HG03469 (cell line): ENCODE data around the gene HOXB6.

Experiments used
- ATAC-seq: cut with Tn5 transposase; IDR thresholded peaks from one replicate; pipeline ENCODE4 v1.9.1; 2021; ENCODE audit warnings: mild to moderate bottlenecking, moderate library complexity, moderate number of reproducible peaks; ENCODE audit not compliant: unreplicated experiment

The HOXB6 gene

DNA sequence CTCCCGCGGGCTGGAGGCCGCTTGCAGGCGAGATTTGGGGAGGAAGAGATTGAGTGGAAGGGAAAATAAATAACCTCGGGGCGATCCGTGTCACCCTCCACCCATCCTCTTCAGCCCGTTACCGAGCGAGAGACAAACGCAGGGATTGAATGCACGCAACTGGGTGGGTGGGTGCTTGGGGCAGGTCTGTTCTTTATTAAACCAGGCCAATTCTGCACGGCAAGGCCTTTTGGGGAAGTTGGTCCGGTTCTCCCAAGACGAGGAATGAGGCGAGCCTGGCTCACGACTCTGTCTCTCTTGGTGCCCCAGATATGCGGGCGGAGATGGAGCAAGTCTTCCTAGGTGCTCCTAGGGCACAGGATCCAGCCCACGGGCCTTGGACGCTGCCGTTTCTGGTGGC, 6.4 kb upstream of the HOXB6 start:
- no peak for ATAC-seq

DNA sequence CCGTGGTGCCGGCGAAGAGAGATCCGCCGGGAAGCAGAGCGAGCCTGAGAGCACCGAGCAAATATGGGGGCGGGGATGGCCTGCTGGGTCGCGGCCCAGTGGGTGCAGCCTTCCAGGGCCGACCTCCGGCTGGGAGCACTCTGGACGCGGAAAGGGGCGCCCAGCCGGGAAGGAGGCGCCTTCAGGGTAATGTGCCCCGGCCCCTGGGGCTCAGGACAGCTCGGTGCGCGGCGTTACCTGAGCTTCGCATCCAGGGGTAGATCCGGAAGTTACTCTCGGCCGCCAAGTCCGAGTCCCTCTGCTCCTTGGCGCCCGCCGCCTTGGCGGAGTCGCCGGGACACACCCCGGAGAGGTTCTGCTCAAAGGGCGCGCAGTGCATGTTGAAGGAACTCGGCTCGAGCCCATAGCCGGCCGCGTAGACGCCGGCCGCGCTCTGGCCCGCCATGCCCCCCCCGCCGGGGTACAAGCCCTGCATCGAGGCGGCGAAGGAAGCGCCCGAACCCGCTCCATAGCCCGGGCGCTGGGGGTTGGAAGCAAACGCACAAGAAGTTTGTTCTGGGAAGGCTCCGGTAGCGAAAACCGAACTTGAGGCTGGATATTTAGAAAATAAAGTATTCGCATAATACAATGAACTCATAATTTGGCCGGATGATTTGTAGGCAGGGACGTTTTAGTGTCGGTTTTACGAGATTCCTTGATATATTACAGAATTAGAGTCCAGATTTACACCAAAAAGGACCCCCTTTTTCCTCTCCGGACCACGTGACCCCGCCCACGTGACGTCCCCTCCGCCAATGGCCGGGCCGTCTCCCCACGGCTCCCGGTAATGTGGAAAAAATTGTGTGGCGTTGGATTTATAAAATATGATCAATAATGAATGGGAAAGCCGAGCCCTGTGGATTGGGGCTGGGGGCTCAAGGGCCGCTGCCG, 5.8 kb upstream of the HOXB6 start, which contains the start of gene HOXB7:
HOXB7 (minus strand) TSS at position 736 of the 930 bp plus-strand sequence; CDS start at position 637, 99 bp downstream.
- ATAC-seq, result no peak

DNA sequence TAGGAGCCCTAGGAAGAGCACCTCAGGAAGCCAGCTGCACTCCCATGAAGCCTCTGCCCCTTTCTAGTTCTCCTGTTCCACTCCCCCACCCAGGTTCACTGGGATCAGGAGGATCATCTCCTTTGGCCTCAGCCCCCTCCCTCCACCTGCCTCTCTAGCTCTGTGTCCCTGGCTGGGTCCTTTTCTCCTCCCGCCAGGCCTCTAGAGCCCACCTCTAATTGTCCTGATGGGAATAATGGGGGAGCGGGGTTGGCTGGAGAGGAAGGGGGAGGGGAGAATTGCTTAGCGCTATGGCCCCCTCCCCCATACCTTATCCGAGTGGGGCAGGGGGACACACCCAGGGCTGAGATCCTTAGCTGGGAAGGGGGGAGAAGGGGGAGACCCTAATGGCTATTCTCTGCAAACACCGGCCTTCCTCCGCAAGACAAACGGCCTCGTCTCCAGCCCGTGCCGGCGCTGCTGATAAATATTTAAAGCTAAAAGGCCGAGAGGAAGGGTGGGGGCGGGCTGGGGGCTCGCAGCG, 5.0 kb upstream of the HOXB6 start:
- no peak for ATAC-seq

DNA sequence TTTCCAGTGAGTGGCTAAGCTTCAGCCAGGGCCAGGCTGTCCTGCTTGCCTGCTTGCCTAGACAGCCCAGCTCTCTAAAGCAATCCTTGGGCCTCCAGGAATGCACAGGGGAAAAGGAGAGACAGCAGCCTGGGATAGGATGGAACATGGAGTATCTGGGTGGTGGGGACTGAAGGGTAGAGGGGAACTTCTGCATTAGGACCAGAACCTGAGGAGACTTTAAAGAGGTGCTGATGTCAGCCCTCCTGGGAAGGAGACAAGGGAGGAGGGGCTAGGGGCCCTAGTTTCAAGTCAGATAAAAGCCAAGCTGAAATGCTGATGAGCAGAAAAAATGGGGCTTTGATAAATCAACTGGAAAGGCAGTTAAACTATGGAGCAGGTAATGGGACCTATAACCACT, 4.2 kb upstream of the HOXB6 start:
- ATAC-seq, result no peak

DNA sequence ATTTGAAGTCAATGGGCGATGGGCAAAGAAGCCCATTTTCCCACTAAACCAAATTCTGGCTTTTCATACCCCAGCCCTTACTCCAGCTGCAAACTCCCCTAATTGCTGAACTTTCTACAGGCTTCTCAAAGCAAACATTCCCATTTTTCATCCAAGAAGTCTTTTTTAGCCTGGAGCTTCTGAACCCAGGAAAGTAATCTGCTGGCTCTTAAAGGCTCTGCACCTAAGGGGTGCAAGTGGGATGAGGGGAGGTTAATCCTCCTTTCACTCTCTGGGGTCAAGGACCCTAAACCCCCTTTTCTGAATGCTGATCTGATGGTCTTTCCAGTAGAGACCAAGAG, 3.7 kb upstream of the HOXB6 start:
- ATAC-seq, result no peak

DNA sequence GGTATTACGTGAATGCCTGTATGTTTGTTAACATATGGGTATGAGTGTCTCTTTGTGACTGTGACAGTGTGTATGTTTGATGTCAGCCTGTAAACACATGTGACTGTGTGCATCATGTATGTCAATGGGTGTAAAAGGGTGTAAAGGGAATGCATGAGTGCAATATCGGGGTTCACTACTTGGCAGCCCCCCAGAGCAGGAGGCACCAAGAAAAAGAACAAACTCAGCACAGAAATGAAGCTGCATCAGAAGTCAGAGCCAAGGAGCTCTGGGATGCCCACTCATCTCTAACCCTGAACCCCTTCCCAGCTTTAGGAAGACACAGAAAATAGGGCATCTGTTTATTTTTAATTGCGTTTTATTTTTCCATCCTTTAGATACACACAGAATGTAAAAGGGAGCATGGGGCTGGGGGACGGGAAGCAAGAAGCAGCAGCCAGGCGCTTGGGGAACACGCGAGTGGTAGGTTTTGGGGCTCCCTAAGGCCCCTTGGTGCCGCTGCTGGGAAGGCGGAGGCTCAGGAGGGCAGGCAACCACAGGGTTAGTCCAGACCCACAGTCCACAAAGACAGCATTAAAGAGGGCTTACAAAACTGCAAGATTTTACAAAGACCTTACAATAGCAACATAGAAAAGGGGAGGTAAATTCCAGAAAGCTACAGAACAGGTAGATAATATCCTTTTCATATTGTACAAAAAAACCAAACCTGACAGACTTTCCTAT, 2.3 kb upstream of the HOXB6 start:
- ATAC-seq, result no peak

DNA sequence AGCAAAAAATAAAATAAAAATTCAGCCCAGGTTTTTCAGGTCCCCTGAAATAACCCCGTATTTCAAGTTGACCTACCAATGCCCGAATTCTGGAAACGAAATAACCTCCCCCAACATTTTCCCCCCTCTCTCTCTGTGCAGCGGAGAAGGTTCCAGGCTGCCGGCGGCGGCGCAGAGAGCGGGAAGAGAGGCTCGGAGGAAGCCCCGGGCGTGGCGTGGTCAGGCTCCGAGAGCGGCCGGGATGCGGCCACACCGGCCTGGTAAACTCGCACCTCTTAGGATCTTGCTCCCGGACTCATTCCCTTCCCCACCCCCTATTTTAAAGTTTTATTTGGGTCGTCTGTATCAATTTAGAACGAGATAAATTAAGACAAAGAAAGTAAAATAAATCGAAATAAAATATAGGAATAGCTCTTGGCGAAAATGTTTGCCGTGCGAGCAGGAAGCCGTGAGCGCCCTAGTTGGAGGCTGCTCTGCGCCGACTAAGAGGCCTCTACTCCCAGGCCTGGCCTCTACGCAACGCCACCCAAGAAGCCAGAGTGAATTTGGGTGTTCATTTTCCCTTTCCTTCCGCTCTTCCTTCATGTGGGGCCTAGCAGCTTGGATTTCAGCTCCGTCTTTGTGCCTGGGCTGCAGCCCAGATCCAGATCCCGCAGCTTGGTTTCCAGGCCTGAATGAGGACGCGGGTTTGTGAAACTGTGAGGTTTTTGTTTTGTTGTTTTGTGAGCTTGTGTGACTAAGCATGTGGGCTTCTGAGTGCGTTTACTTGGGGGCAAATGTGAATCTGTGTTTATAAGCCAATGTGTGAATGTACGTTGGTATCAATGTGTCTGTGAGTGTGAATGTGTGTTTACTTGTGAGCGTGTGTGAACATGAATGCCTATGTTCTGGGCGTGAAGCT, 1.5 kb upstream of the HOXB6 start:
- ATAC-seq, result no peak

DNA sequence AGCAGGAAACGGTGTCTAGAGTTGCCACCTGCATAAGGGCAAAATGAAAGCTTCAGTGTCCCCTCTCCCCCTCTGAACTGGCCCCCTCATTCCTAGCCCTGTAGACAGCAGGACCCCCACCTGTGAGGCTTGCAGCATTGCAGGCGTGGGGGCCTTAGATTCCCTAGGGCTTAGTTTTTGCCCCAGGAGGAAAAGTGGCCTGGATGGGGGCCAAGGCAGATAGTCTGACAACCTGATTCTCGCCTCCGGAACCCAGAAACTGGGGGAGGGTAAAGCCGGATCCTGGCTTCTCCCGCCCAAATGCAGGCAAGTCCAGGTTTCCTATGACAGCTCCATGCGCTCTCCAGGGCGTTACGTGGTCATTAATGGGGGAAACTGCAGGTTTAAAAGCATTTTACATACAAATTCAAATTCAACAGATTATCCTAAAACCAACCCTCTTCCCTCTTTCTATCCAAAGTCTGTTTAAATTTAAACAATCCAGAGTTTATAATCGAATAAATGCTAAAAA, 678 bp upstream of the HOXB6 start:
- ATAC-seq, result no peak

DNA sequence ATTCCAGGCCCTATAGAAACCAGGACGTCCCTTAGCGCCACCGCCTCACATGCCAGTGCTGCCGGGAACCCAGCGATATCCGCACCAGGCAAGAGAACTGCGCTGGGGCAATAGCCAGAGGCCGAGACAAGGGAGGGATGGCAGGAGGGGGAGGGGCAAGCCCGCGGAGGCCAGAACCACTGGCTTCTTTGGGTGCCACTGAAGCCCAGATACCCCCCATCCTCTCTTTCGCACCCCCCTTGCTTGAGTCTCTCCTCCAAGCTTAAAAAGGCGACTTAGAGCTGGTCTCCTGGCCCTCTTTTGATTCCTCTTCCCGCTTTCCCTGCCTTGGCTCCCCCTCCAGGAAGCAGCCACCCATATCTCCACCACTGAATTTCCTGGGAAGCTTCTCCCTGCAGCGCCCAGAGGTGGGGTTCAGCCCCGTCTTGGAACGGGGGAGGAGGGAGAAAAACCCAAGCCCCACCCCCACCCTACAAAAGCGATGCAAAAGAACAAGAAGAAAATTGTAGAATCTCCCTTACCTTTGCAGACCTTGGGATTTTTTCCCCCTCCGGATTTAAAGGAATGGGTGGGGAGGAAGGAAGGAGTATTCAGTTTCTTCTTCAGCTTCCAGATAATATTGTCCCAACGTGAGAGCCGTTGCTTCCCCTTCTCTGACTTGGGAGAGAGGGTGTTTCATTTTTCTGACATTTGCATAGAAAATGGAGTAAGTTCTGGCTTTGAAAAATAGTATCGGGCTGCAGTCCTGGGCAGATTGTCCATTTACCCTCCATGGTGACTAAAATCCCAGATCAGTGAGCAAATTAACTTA, 622 bp downstream of the HOXB6 start:
- ATAC-seq, result no peak

DNA sequence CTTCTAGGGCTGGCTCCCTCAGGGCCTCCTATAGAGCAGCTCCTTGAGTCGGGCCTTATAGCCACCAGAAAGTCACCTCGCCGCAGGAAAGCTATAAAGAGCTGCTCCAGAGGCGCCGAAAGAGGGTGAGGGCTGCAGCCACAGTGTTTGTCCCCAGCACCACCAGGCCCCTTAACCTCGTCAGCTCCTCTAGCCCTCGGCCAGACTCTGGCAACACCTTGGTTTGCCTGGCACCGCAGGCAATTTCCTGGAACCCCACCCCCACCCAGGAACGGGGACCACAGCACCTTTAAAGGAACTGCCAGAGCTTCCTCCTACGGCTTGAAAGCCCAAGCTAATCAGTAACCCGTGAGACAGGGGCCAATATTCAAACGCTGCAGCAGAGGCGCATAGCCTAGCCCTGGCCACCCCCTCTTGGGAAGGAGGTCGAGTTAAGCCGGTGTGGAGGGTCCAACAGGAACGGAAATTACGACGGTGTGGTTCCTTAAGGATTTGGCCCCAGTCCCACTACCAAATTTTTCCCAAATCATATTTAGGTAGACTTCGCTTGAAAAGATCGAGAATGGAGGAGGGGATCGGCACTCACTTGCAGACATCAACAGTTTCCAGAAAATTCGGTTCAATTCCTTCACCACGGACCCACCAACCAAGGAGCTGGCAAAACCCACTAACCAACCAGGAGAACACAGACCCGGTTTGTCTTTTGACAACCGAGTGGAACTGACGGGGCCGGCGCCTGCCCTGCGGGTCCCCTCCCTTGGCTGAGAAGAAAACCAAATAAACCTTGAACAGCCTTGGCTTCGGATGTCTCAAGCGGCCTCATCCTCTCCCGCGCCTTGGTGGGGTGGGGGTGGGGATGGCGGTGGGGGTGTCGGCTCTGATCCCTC, 3.0 kb downstream of the HOXB6 start:
- no peak for ATAC-seq

DNA sequence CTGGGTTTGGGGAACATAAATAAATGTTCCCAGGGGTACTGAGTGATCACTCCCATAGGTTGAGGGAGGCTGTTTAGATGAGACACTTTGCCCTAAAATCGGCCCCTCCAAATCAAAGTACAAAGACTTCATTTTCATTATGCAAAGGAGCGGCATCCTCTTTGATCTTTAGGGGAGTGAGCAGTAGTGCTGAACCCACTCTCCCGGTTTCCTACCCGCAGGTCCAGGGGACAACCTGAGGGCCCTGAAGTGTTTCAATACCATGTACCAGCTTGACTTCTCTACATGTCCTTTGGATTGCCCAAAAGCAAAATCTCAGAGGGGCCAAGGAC, 3.6 kb downstream of the HOXB6 start:
- no peak for ATAC-seq

DNA sequence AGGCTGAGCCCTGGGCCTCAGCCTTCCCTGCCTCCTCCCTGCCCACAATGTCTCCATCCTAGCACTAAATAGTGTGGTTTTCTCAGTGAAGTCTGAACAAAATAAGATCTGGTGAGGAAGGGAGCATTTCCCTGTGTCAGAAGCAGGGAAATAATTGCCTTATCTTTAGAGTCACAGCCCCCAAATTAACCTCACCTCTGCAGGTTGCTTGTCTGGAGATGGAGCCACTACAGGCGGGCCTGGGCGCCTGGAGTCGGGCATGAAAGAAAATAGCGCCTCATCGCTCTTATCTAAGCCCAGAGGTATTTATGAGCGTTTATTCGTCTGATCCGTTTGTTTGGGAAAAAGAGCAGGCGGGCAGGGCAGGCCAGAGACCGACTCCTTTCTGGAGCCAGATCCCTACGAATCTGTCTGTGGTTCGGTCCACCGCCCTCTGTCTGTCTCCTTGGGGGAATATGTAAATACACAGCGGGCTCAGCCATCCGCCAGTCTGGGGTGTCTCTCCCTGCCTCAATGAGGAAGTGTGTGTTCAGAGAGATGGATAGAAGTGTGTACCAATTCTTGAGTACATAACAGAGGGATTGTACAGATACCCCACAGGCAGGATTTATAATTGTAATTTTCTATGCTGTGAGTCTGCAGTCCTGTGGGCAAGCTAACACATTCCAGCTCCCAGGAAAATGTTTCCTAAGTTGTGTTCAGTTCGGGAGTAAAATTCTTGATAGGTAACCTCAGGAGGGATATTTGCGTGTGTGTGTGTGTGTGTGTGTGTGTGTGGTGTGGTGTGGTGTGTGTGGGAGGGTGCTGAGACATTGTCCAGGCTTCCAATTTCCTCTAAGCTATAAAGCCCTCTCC, 4.3 kb downstream of the HOXB6 start:
- ATAC-seq, result no peak

DNA sequence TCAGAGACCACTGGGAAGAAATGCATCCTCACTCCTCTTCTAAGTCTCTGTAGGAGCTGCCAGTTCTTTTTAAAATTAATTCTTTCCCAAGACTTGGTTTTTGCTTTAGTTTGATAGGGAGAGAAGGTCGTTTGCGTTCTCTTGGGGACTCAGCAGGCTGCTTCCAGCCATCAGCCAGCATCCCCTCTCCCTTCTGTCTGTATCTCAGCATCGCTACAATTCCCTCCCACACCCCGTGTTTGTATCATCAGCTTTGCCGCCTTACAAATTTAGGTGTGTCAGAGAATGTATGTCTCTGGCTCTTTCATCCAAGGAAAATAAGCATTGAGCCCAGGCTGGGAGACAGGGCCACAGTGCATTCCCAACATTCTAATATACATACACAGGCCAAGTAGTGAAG, 5.4 kb downstream of the HOXB6 start:
- no peak for ATAC-seq

DNA sequence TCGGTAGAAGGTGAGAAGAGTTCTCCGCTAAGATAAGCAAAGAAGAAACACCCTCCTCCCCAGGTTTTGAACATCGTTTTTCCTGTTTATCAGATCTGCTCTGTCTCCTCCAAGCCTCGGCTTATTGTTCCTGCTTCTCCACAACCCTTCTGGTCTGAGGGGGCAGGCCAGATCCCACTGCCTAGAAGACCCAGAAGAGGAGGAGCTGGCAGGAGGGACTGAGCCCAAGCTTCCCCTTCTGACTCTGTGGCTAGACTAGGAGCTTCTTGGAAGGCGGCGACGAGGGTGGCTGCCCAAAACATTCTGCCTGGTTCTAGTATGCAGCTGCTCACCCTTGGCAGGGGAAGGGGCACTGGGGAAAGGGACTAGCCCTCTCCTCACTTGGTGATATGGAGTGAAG, 6.0 kb downstream of the HOXB6 start:
- ATAC-seq, result no peak

DNA sequence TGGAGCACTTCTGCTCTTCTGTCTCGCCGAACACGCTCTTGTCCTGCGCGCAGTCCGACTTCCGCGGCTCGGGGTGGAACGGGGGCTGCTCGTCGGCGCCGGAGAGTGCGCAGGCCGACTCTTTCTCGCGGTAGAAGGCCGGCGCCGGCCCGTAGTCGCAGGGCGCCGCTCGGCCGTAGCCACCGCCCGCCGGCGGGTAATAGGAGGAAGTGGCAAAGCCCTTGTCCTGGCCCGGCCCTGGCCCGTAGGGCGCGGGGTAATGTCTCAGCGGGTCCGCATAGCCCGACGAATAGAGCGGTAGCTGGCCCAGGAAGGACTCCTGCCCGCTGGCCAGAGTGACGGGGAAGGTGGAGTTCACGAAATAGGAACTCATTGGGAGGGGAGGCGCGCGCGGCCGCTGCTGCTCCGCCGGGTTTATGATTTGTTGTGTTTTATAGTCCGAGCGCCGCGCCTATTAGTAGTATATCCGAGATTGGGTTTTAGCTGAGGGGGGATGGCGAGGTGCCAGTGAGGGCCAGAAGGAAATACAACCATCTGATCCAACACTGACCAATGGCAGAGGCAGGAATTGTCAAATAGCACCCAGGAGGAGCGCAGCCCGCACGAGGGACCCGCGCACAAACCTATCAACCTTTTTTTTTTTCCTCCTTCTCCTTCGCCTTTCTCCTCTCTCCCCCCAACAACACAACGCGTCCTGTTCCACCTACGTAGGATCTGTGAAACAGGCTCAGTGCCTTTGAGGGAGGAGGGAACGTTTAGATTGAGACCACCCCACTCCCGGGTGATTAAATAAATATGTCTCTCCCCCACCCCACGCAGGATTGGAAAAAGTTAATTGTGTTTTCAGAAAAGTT, 6.8 kb downstream of the HOXB6 start:
- ATAC-seq, result no peak

DNA sequence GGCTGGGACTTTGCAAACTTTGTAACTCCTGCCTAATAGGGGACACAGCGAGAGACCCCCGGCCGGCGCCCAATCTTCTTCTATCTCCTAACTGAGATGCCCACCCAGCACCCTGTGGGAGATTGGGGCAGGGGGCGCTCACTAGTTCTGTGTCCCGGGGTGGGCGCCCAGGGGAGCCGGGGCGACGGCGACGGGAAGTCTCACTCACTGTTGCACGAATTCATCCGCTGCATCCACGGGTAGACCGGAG, 7.3 kb downstream of the HOXB6 start:
- ATAC-seq, result no peak

DNA sequence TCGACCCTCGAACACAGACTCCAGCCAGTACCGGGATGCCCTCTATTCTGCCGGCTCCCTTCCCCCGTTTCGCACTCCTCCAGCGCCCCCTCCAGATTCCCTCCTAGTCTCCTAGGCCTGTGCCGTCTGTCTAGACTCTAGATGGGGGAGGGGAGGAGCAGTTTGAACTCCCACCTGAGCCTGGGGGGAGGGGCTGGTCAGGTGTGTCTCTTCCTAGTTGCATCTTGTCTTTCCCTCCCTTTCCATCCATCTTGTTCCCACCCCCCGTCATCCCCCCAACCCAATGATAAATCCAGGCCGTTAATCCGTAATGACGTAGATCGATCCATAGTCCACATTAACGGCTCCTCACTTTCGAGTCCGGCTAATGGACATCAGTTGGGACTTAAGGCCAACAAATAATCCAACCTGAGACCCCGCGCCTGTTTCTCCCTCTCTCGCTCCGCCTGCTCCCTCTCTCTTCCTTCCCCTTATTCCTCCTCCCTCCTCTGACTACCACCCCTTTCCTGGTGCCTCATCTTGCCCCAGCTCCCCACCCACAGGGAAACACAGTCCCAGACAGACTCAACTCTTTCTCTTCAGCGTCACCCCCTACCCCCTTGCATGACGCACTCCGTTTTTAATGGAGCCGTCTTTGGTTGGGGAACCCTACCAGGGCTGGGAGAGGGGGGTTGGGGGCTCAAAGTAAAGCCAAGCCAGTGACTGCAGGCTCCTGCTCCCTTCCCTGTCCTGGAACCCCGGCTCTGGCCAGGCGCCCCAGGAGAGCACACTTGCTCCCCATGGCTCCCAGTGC, 7.9 kb downstream of the HOXB6 start:
- ATAC-seq, result no peak
